Ishikawa (cell line): ENCODE measurements around the gene ZFYVE21.

Experiments used
- CREB1 ChIP-seq: IDR thresholded peaks from 2 replicates; pipeline ENCODE4 v1.6.1; 2012; ENCODE audit warnings: low read depth
- EGR1 ChIP-seq: IDR thresholded peaks from 2 replicates; pipeline ENCODE4 v1.6.1; 2012
- EP300 ChIP-seq: IDR thresholded peaks from 2 replicates; pipeline ENCODE4 v1.6.1; 2012; ENCODE audit warnings: borderline replicate concordance
- NFIC ChIP-seq: IDR thresholded peaks from 2 replicates; pipeline ENCODE4 v1.6.1; 2012
- RAD21 ChIP-seq: IDR thresholded peaks from 2 replicates; pipeline ENCODE4 v1.6.1; 2012; ENCODE audit warnings: low read depth
- TAF1 ChIP-seq: IDR thresholded peaks from 2 replicates; pipeline ENCODE4 v1.6.1; 2012; ENCODE audit warnings: low read depth, mild to moderate bottlenecking
- YY1 ChIP-seq: IDR thresholded peaks from 2 replicates; pipeline ENCODE4 v1.6.1; 2012; ENCODE audit warnings: low read depth
- ZBTB7A ChIP-seq: IDR thresholded peaks from 2 replicates; pipeline ENCODE4 v1.6.1; 2012; ENCODE audit warnings: low read depth
- TF ChIP-seq, protein P1 (sequence below): IDR thresholded peaks from 2 replicates; pipeline ENCODE4 v1.6.1; 2012; ENCODE audit warnings: low read depth, mild to moderate bottlenecking

DNA sequence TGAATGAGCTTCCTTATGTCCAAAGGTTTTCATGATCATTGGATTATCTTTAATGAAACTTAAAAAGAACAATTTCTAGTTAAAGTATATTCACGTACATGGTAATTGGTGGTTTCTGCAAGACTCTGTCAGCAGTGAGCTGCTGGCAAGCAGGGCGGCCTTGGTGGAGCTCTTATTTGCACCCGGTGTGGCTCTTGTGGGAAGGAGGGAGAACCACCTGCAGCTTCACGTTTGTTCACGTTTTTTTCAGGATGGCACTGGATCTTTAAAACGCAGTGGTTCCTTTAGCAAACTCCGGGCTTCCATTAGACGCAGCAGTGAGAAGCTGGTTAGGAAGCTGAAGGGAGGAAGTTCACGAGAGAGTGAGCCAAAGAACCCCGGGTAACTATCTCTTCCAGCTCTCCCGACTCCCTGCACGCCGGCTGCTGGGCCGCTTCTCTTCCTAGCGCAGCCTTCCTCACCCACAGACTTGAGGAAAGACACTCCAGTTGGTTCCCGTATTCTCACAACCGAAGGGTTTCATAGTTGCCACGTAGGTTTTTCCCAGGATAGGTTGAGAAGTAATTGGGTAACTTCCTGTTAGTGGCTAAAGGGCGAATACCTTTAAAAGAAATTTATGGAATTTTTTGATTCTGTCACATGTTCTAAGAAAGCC, 28.7 kb upstream of the ZFYVE21 start:
- TF ChIP-seq, protein P1, sequence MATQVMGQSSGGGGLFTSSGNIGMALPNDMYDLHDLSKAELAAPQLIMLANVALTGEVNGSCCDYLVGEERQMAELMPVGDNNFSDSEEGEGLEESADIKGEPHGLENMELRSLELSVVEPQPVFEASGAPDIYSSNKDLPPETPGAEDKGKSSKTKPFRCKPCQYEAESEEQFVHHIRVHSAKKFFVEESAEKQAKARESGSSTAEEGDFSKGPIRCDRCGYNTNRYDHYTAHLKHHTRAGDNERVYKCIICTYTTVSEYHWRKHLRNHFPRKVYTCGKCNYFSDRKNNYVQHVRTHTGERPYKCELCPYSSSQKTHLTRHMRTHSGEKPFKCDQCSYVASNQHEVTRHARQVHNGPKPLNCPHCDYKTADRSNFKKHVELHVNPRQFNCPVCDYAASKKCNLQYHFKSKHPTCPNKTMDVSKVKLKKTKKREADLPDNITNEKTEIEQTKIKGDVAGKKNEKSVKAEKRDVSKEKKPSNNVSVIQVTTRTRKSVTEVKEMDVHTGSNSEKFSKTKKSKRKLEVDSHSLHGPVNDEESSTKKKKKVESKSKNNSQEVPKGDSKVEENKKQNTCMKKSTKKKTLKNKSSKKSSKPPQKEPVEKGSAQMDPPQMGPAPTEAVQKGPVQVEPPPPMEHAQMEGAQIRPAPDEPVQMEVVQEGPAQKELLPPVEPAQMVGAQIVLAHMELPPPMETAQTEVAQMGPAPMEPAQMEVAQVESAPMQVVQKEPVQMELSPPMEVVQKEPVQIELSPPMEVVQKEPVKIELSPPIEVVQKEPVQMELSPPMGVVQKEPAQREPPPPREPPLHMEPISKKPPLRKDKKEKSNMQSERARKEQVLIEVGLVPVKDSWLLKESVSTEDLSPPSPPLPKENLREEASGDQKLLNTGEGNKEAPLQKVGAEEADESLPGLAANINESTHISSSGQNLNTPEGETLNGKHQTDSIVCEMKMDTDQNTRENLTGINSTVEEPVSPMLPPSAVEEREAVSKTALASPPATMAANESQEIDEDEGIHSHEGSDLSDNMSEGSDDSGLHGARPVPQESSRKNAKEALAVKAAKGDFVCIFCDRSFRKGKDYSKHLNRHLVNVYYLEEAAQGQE = no peak
- TF ChIP-seq CREB1 = no peak
- no peak for TF ChIP-seq YY1
- no peak for TF ChIP-seq TAF1
- no peak for TF ChIP-seq EGR1
- no peak for TF ChIP-seq NFIC
- TF ChIP-seq RAD21 = no peak
- TF ChIP-seq ZBTB7A = no peak
- no peak for TF ChIP-seq EP300
